GM23248 (cell line): ENCODE data around the gene AKT3.

Experiments used
- EZH2 ChIP-seq: fragments of 200-600 bp; sonication (generic); IDR thresholded peaks from 2 replicates; pipeline ENCODE4 v1.6.1; 2018; ENCODE audit warnings: antibody characterized with exemption, mild to moderate bottlenecking; ENCODE audit not compliant: insufficient read depth, poor library complexity, severe bottlenecking
- EZH2phosphoT487 ChIP-seq: fragments of 200-600 bp; sonication (generic); IDR thresholded peaks from 2 replicates; pipeline ENCODE4 v1.6.1; 2018; ENCODE audit warnings: antibody characterized with exemption, moderate library complexity, mild to moderate bottlenecking, low read depth; ENCODE audit not compliant: insufficient read depth

GRCh38 chr1:243663651-243664050, 186.4 kb downstream of the AKT3 start:
- TF ChIP-seq EZH2: no peak
- TF ChIP-seq EZH2phosphoT487: no peak
